SK-N-MC (cell line): ENCODE data around the gene ISG20L2.

ENCODE experiments used
- EZH2 ChIP-seq: fragments of 200-600 bp; sonication (generic); IDR thresholded peaks from one replicate; pipeline ENCODE4 v1.6.1; 2017; ENCODE audit warnings: antibody characterized with exemption
- POLR2AphosphoS5 ChIP-seq: IDR thresholded peaks from 2 replicates; pipeline ENCODE4 v1.6.1; 2012; ENCODE audit warnings: mild to moderate bottlenecking, low read depth, low read length, borderline replicate concordance

DNA sequence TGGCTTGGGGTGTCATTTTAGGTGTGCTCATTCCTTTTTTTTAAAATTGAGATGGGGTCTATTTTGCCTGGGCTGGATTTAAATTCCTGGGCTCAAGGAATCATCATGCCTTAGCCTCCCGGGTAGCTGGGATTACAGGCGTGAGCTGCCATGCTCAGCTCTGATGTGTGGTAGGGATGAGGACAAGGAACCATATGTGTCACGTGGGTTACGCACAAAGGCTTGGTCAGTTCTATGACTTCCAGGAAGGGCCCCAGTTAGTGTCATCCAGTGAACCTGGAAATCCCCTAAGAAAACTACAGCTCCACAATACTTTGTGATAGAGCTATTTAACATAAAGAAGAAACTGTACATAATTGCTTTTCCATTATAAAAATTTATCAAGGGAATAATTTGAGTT, 7.0 kb downstream of the ISG20L2 start:
- TF ChIP-seq EZH2 (no peak), POLR2AphosphoS5 (no peak)
